ENCODE measurements around the gene TMEM120A.
A peak's percentile ranks its signal among the peaks of the same experiment; 100 is the strongest.

TMEM120A gene

GRCh38 chr7:75983471-75984129 lies 10.8 kb downstream of the TMEM120A start:
- peak in 2 of 10 donors; percentile 67 to 74 for DNase-seq
- intact Hi-C loops (cut with DNase I), result no loop called here

GRCh38 chr7:75982306-75983064 lies 11.9 kb downstream of the TMEM120A start:
- intact Hi-C loops (cut with DNase I), result no loop called here

GRCh38 chr7:75981453-75982305 lies 12.7 kb downstream of the TMEM120A start:
- intact Hi-C loops (cut with DNase I), result no loop called here

More at GRCh38 chr7:75982306-75983064, 11.9 kb downstream of the TMEM120A start:
- peak in 2 of 10 donors; percentile 63 to 76 for DNase-seq

GRCh38 chr7:75981203-75981452 lies 13.3 kb downstream of the TMEM120A start:
- intact Hi-C loops (cut with DNase I), result no loop called here
- DNase-seq, result peak in 1 of 10 donors; percentile 62

More at GRCh38 chr7:75981453-75982305, 12.7 kb downstream of the TMEM120A start:
- peak in 1 of 10 donors; percentile 67 for DNase-seq

- intact Hi-C loops (cut with DNase I), result no loop called here
- peak in 2 of 10 donors; percentile 64 to 77 for DNase-seq
These were observed 13.8 kb downstream of the TMEM120A start for GRCh38 chr7:75980430-75981202.

- DNase-seq, result peak in 1 of 10 donors; percentile 81
- intact Hi-C loops (cut with DNase I), result no loop called here
These were observed 14.5 kb downstream of the TMEM120A start for GRCh38 chr7:75979759-75980429.

GRCh38 chr7:75977743-75978142 lies 16.7 kb downstream of the TMEM120A start:
- intact Hi-C loops (cut with DNase I), result no loop called here
- peak in 1 of 10 donors; percentile 44 for DNase-seq

GRCh38 chr7:75971961-75972763 lies 22.2 kb downstream of the TMEM120A start:
- intact Hi-C loops (cut with DNase I), result no loop called here
- DNase-seq, result no peak

- intact Hi-C loops (cut with DNase I), result no loop called here
- DNase-seq, result no peak
These were observed 23.0 kb downstream of the TMEM120A start for GRCh38 chr7:75971309-75971960.

GRCh38 chr7:75969704-75970498 lies 24.5 kb downstream of the TMEM120A start:
- no peak for DNase-seq
- intact Hi-C loops (cut with DNase I), result no loop called here

GRCh38 chr7:75969182-75969581 lies 25.2 kb downstream of the TMEM120A start:
- DNase-seq, result peak in 1 of 10 donors; percentile 65
- intact Hi-C loops (cut with DNase I), result no loop called here

GRCh38 chr7:75968561-75969001 lies 25.8 kb downstream of the TMEM120A start:
- intact Hi-C loops (cut with DNase I), result no loop called here
- DNase-seq, result peak in 7 of 10 donors; percentile 39 to 90 (median 53)

GRCh38 chr7:75968012-75968411 lies 26.4 kb downstream of the TMEM120A start:
- intact Hi-C loops (cut with DNase I), result no loop called here
- DNase-seq, result peak in 1 of 10 donors; percentile 78

GRCh38 chr7:75967487-75967997 lies 26.9 kb downstream of the TMEM120A start:
- DNase-seq, result no peak

GRCh38 chr7:75967055-75967454 lies 27.3 kb downstream of the TMEM120A start:
- DNase-seq, result peak in 1 of 10 donors; percentile 33
- intact Hi-C loops (cut with DNase I), result no loop called here

More at GRCh38 chr7:75967487-75967997, 26.9 kb downstream of the TMEM120A start:
- intact Hi-C loops (cut with DNase I), result no loop called here

- peak in 3 of 10 donors; percentile 67 to 85 (median 82) for DNase-seq
- intact Hi-C loops (cut with DNase I), result no loop called here
These were observed 28.0 kb downstream of the TMEM120A start for GRCh38 chr7:75966190-75966961.
